GM03348 (cell line): Measurements from ENCODE around the gene RBMS3.

Experiments
- DNase-seq: peaks from one replicate; pipeline ENCODE4 v3.0.0; 2012; ENCODE audit warnings: low spot score

The RBMS3 gene

DNA sequence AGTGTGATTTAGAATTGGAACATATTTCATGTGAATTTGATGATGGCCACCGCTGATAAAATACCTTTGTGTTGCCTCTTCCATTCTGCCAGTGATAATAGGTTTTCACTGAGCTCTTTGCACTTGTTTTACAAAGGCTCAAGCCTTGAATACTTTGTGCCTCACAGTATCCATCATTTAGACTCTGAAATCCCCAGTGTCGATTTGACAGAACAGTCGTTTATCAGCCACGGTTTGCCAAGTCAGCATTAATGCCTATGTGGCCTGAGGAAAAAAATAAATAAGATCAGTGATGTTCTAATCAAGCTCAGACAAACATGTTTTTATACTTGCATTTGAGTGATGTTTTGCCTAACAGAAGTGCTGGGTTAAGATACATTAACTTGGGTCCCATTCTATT, 399.1 kb downstream of the RBMS3 start:
- no peak for DNase-seq

DNA sequence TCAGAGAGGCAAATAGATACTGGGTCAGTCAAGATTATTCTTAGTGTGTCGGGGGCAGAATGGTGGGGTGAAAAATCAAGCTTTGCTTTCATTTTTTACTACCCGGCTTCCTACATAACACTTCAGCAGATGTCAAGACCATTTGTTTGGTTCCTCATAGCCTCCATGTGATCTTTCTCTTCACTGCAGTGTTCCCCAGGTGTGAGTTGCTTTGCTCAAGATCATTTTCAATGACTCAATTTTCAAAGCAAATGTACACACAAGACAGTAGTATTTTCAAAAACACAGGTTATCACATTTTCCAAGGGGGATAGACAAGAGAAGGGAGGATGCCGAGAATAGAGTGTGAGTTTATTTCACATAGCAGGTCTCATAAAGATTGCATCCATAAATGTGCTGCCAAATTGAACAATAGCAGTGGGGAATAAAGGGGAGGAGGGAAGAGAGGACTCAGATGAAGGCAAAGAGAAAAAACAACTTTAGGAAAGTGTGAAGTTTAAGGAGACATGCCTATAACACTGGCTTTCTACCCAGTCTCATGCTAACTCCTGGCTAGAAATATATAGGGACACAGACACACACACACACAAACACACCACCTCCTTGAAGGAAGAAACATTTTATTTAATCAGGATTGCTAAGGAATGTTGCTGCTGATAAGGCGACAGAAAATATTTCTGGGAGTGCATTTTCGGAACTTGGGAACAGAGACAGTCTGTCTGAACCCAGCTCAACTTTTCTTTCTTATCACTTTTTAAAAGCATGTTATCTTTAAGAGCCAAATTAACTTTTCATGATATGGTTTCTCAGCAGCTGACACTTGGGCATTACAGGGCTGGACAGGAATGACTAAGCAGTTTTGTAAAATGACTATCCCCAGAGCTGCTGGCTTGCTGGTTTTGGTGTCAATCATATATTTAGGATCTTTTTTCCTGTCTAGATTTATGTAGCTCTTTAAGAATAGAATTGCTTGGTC, 402.4 kb downstream of the RBMS3 start:
- peak; percentile 38 for DNase-seq

DNA sequence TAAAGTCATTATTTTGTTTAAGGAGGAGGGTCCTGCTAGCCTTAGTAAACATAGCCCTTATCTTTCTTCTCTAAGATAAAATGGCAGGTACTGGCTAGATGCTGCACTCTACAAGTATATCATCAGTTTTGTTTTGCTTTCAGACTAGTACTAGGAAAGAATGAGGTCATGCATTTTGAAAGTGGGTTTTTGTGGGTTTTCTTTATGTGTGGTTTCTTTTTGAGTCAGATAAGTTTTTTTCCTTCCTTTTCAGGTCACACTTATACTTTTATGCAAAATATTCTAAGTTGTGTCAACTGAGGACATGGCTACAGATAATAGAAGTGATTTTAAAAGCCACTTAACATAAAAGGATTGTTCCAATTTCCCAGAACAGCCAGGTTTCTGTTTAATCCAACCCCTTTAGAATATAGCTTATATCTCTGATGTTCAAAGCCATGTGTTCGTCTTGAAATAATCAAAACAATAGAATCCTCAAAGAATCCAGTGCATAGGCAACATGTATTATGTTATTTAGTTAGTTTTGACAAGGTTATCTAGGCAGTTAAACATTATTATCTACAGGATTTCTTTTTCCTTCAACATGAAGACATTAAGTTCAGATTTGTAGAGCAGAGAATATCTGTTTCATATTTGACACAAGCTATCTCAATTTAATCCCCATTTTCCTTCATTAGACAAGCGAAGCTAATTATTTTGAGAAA, 406.2 kb downstream of the RBMS3 start:
- peak; percentile 11 for DNase-seq

DNA sequence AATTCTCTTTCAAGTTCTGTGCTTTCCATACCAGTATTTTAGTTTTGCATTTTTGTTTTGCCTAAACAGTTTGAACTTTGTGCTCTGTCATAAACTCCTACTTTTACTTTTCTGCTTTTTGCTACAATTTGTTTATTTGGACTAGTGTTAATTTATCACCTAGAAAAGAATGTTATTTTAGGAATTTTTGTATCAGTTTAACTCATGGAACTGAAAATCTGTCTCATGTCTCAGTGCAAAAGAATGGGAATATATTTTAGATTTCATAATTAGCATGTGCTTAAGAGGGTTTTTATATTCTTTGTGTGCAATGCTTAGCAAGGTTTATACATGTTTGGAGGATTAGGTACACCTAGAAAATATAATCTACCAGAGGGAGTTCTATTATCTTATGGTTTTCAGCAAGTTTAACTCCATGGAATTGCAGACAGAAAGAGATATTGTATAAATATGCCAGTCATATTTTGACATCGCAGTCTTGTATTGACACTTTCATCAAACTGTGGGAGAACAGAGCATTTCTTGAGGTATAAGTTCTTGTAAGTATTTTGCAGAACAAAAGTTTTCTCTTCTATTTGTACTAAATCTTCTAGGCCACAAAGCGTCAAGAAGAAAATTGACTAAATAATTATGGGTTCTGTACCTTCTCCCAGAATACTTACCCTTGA, 409.9 kb downstream of the RBMS3 start:
- peak; percentile 8 for DNase-seq

DNA sequence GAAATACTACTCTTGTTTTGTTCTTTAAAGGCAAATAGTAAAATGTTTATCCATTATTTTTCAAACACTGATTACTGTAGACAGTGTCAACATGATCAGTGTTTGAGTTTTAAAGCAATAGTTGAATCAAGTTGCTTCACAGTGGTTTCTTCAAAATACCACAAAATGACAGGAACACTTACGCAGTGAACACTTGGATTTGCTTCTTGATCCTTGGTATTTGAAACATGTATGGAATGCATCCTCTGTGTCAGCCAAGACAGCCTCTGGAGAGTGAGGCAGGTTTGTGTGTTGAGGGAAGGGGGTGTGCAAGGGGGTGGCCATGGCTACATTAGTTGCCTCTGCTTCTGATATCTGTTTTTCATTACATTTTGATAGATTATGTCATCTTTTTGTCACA, 413.0 kb downstream of the RBMS3 start:
- peak; percentile 82 for DNase-seq

DNA sequence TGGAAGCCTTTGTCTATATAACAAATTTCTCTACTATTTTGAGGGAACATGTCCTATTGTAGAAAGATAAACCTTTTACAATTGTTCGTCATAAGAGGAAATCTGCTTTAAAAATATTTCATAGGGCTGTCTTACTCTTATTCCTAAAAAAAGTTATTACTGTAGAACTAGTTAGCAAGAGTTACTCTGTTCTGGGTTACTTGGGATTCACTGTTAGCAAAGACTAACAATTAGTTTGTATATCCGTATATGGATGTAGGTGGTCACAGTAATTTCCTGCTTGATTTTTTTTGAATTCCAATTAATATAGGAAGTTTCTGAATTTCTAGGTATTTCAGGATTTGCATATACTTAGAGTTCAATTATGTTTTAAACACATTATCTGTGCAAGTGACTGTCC, 413.5 kb downstream of the RBMS3 start:
- no peak for DNase-seq

DNA sequence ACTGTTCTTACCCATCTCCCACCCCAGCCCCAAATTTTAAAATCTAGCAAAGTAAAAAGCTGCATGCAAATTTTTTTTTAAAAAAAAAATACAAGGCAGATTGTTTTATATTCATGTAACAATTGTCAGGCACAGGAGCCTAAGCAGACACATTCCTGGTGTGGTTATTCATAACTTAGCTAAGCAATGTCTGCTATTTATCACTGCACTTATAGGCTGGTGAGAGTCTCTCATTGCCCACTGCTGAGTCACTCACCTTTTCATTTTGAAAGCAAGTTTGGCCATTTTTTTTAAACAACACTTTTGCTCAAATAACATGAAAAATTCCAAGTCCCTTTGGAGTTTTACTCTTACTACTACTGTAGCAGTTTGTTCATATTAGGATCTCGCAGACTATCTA, 413.9 kb downstream of the RBMS3 start:
- DNase-seq: peak; percentile 73

DNA sequence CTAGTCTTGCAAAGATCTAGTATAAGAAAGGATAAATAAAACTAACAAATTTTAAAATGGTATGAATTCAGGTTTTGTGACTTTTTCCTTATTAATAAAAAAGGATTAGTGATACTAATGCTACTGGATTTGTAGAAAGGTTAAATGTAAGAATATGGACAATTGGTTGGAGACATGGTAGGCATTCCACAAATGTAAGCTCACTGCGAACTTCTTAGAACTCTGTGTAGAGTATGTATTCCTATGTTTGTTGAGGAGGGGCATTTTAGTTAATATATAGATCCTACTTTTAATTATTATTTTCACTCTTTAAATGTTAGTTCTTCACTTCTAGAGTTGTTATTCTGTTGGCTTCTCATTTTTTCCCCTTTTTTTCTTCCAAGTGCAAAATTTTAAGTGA, 414.3 kb downstream of the RBMS3 start:
- no peak for DNase-seq

DNA sequence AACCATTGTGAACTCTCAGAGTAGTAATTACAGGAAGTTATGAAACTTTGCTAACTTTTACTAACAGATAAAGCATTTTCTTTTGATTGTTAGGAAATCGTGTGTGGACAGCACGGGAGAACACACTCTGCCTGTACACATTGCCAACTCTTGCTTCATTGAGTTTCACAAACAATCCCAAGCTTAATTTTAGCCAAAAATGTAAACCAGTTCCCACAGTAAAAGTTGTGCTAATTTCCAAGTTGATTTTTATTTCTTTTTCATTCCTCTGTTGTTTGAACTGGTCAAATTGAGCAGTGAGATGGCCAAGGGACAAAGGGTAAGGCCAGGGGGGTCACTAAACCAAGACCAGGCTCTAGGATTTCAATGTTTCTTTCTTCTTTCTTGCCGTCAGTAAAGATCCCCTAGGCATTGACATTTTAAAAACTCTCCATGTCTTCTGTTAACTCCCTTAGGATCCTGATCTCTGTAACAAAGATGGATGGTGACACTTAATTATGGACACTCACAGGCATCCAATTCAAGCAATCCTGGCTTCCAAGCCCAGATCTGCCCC, 414.9 kb downstream of the RBMS3 start:
- peak; percentile 53 for DNase-seq

DNA sequence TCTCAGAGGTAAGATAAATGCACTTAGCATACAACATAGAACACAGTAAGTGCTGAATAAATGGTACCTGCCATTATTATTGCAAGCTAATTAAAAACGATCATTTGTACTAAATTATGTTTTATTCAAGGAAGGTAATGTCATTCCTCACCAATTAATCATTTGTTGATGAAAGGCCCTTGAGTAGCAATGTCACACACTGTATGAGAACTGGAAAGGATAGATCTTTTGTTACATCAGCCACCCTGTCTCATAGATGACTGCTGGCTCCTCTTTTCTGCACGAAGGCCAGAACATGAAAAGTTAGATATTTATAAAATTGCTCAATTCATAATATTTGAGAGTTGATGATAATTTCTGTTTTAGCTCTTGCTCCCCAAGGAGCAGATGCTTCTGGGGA, 415.4 kb downstream of the RBMS3 start:
- peak; percentile 10 for DNase-seq

DNA sequence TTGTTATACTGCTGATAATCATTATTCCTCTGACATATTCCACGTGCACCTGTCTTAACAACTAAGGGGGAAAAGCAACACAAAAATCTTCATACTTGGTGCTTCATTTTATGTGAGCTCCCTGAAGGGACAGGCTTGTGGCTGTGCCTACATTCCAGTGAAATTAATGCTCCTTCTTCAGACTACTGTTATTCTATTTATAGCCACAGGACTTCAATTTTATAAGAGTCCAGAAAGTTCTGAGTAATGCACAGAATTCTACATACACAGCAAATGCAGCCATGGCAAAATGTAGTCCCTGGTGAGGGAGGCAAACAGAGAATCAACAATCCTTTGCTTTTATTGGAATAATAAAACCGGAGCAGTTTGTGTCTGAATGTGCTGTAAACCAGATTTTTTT, 417.1 kb downstream of the RBMS3 start:
- peak; percentile 23 for DNase-seq

DNA sequence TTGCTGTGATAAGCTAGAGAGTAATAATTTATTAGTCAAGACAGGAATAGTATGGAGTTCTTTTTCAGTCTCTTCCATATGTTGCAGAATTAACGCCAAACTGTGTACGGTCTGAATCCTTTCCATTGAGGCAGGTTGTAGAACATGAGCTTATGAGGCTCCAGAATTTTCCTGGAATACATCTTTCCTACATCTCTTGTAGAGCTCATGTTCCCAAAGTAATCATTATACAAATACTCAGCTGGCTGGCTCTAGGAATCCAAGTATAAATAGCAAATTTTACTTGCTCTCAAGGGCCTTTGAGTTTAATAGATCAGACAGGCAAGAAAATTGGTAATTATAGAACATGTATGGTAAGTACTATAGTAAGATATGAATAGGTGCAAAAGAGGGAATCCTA, 419.4 kb downstream of the RBMS3 start:
- DNase-seq: no peak

DNA sequence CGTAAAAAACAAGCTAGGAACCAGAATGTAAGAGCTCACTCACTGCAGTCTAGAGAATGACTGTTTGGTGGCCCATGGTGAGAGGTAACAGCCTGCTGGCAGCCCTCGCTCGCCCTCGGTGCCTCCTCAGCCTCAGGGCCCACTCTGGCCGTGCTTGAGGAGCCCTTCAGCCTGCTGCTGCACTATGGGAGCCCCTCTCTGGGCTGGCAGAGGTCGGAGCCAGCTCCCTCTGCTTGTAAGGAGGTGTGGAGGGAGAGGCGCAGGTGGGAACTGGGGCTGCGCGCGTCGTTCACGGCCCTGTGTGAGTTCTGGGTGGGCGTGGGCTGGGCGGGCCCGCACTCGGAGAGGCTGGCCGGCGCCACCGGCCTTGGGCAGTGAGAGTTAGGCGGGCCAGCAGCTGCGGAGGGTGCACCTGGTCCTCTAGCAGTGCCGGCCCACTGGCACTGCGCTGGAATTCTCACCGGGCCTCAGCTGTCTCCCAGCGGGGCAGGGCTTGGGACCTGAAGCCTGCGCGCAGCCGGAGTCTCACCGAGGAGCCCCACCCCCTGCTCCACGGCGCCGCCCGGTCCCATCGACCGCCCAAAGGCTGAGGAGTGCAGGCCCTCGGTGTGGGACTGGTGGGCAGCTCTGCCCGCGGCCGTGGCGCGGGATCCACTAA, 420.6 kb downstream of the RBMS3 start:
- DNase-seq: no peak

DNA sequence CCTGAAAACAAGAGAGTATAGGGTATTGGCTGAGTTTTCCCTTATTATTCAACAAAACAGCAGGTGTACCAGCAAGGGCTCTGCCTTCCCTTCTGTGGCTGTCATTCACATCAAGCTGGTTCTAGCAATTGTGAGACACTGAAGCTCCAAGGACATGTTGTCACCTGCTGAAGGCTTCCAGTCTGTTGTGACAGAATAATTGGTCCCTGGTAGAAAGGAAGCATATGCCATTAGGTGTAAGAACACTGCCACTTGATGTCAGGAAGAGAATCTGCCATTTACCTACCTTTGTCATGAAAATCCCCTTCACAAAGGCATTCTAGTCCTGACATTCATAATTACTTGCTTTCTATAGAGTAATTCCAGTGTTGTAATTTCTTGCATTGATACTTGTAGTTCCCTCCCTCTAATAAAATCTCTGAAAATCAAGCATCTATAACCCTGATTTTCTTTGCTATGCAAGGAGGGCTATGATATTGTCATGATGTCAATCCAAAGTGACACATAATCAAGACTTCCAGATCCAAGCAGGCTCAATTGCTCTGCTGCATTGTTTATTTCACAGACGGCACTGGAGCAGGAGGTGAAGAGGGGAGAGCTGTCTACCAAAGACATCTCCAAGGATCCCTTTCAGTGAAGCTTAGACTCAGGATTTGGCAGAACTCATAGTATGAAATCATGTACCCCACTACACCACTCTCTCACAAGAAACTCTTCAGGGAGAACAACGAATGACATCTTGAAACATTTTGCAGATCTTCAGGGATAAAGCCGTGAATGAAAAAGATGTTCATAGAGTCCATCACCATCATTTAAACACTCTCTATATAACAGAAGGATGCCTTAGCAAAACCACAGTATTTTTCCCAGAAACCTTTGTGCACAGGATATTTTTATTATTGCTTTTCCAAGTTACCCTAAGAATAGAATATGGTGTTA, 425.3 kb downstream of the RBMS3 start:
- DNase-seq: no peak

DNA sequence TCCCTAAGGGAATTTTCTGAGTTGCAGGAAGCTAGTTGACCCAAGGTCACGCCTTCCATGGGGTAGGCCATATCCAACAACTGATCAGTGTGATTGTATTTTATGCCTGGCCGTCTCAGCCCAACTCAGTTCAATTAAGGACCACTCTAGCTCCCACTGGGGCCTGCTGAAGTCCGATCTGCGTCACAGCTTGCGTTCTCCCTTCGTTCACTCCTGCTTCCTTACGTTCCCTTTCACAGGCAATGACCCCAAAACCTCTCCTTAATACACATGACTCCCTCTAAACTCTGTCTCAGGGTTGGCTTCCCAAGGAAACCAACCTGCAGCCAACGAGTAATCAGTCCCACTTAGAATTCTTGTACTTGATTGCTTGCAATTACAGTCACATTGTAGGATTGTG, 428.0 kb downstream of the RBMS3 start:
- no peak for DNase-seq

DNA sequence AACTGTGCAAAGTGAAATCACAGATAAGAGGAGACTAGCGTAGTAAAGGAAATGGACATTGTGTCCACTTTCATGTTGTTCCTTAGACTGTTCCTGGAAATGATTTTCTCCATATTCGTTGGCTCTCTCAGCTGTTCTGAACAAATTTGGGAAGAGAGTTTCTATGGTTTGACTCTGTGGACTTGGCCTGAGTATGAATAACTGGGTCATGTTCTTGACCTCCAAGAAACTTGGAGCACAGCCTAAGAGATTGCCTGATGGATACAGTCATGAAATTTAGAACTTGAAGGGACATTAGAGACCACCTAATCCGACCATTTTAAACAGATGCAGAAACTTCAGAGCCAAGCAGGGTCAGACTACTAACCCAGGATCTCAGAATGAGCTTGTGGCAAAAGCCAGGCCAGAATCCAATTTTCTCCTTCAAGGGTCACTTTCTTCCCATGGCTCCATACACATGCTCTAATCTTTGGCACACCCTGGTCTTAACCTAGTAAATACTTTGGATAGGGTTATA, 430.4 kb downstream of the RBMS3 start:
- no peak for DNase-seq

DNA sequence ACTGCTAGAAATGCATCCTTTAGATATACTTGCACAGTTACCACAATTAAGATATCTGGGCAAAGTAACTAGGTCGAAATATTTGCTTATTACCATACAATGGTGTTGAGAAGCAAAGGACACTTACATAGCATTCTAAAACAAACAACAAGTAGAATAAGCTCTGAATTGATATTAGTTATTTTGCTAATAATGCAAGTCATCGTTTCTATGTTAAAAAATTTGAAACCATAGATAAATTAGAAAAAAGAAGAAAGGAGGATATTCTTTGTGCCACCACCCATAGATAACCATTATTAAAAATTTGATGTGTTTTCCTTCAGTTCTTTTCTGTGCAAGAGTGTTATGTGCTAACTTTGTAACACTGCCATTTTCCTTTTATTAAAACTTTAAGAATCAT, 435.3 kb downstream of the RBMS3 start:
- DNase-seq: no peak

DNA sequence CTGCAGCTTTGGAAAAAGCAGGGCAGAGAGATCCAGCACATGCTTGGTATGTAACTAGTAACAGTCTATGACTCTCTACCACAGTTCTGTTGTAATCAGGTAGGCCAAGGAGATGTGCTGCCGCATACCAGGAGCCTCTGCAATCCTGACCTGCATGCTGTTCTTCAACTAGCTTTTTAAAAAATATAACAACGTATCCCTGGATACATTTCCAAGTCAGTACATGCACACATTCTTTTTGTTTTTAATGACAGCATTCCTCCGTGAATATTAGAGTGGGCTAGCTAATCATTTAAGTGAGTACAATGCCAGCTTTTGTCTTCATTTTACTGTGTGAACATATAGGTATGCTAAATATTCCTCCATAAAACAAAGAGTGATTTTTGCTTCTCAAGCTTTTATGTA, 437.8 kb downstream of the RBMS3 start:
- DNase-seq: no peak

DNA sequence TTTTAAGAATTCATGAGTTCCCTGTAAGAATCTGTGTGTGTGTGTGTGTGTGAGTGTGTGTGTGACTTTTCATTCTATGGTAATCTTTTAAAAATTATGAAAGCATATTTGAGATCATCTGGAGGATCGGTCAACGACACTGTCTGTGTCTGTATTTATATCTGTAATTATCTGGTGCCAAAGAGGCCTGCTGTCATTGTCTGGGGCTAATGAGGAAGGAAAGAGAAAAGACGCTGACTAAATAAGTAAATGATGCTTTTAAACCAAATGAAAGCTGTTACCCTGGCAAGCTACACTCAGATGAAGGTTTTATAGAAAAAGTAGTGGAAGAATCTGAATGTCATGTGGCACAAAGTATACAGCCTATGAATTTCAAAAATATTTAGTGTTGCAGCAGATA, 439.8 kb downstream of the RBMS3 start:
- no peak for DNase-seq

DNA sequence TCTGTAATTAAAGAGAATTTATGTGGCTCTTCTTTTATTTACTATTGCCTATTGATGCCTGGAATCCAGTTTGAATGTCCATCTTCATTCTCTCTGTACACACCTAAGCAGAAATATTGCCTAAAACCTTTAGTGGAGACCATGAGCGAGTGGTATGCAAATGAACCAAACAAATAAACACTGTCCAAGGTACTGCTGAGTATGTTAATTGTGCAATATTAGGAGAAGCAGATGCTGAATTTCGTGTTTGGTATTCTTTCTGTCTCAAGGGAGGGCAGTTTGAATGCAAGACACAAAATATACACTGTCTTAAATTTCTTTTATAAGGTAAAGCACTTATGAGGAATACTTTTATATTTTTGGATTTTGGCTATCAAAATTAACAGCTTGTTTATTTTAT, 440.9 kb downstream of the RBMS3 start:
- DNase-seq: peak; percentile 18

DNA sequence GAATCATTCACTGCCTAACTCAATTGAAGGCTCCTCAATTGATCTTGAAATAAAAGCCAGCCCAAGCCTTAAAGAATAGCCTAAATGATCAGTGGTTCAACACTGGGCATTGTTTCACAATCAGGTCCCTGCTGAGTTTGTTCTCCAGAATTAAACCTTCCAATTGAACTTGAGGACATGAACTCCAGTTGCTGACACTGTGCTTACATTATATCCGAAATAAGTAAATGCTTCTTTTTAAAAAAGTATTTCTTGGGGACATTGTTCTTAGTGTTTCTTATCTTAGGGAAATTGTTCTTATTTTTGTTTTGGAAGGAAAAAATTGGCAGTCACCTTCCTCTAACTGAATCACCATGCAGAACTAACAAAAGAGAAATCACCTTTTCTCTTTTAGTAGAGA, 450.2 kb downstream of the RBMS3 start:
- DNase-seq: no peak
